Activated naive CD8-positive, alpha-beta T cell (primary cell): ENCODE results near the gene PTPN4.

Source experiments
- H3K27ac Mint-ChIP-seq: one replicate; pipeline ENCODE4 v1.8.0; 2021; ENCODE audit warnings: mixed read lengths
- H3K27me3 Mint-ChIP-seq: one replicate; pipeline ENCODE4 v1.8.0; 2021; ENCODE audit warnings: mixed read lengths
- H3K36me3 Mint-ChIP-seq: one replicate; pipeline ENCODE4 v1.8.0; 2021; ENCODE audit warnings: mixed read lengths
- H3K4me1 Mint-ChIP-seq: one replicate; pipeline ENCODE4 v1.8.0; 2021; ENCODE audit warnings: low read depth, mixed read lengths
- H3K4me3 Mint-ChIP-seq: one replicate; pipeline ENCODE4 v1.8.0; 2021; ENCODE audit warnings: mild to moderate bottlenecking, mixed read lengths
- H3K9me3 Mint-ChIP-seq: one replicate; pipeline ENCODE4 v1.8.0; 2021; ENCODE audit warnings: low read depth, mixed read lengths

The PTPN4 gene

GRCh38 chr2:120026890-120027289 is 267.2 kb downstream of the PTPN4 start:
- no peak overlapping the region for H3K27ac Mint-ChIP-seq
- no peaks in the 10 kb centered on the region for H3K27me3 Mint-ChIP-seq
- peaks cover 7% of the 10 kb centered on the region for H3K9me3 Mint-ChIP-seq
- H3K4me3 Mint-ChIP-seq: no peak overlapping the region
- H3K36me3 Mint-ChIP-seq: peaks cover 36% of the 10 kb centered on the region
- peaks cover 2% of the 10 kb centered on the region for H3K4me1 Mint-ChIP-seq

DNA sequence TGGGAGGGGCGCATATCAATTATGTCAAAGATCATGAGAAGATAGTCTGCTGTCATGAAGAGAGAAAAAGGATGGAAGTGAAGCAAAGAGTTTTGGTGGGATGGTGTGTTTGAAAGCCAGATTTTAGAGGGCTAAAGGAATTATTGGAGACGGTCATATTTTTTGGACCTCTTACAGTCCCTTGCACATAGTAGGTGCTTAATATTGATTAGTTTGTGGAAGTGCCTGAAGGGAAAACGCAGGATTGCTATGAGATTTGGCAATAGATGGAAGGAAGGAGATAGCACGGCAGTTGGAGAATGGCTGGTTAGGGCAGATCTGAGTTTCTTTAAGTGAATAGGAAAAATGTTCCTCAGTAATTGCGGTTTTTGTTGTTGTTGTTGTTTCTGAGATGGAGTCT is 269.1 kb downstream of the PTPN4 start:
- no peaks in the 10 kb centered on the region for H3K27me3 Mint-ChIP-seq
- H3K36me3 Mint-ChIP-seq: peaks cover 27% of the 10 kb centered on the region
- H3K4me3 Mint-ChIP-seq: no peak overlapping the region

DNA sequence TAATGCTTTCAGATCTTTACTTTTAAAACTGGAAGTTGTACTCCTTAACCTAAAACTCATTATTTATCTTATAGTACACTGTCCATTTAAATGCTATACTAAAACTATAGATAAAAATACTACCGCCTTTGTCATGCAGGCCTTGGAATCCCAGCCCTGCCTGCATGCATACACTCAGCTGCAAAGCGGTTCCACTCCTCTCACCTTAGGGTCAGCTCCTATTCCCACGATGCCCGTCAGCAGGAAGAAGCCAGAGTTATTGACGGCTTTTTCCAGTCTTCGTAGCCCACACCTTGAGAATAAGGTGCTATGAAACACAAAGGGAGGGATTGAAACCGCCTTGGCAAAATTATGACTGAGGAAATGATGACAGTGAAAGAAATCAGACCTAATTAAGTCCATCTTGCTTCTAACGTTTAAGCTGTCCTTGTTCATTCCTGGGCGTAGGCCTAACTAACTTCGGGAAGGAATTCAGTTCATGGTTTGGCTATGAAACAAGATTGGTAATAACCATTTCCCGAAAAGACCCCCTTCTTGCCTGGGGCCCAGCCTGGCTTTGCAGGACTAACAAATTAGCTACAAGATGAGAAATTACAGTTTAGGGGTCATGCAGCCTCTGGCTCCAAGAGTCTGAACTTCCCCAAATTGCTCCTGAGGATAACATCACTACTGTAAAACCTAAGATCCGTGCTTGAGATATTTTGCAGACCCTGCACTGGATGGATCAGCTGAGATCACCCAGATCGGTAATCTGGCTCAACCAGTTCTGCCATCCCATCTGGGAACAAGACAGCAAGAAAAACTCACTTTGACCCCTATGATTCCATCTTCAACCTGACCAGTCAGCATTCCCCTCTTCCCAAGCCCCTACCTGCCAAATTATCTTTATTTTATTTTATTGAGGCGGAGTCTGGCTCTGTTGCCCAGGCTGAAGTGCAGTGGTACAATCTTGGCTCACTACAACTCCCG is 270.2 kb downstream of the PTPN4 start:
- H3K4me3 Mint-ChIP-seq: no peak overlapping the region
- H3K27me3 Mint-ChIP-seq: no peaks in the 10 kb centered on the region
- peaks cover 5% of the 10 kb centered on the region for H3K9me3 Mint-ChIP-seq
- peaks cover 2% of the 10 kb centered on the region for H3K4me1 Mint-ChIP-seq
- H3K27ac Mint-ChIP-seq: no peak overlapping the region
- peaks cover 23% of the 10 kb centered on the region for H3K36me3 Mint-ChIP-seq

More for the DNA sequence above, 269.1 kb downstream of the PTPN4 start:
- Mint-ChIP-seq H3K27ac (no peak overlapping the region), H3K9me3 (peaks cover 7% of the 10 kb centered on the region), H3K4me1 (peaks cover 2% of the 10 kb centered on the region)

- Mint-ChIP-seq H3K4me3 (no peak overlapping the region), H3K4me1 (peaks cover 2% of the 10 kb centered on the region), H3K27me3 (no peaks in the 10 kb centered on the region), H3K36me3 (peaks cover 9% of the 10 kb centered on the region), H3K9me3 (no peaks in the 10 kb centered on the region), H3K27ac (no peak overlapping the region)
Measured at GRCh38 chr2:120032297-120032696, 272.6 kb downstream of the PTPN4 start.
